CD14-positive monocyte (primary cell): Measurements from ENCODE around the gene SREK1IP1. TPM values are rescaled to one million over a fixed set of nuclear protein-coding genes. Genes with fewer than 3 reads are reported as not detected.

Experiments used
- DNase-seq, 3 donors: peaks; one replicate each; pipeline ENCODE4 v3.0.0-alpha.2; 2011 to 2022
- H2AFZ ChIP-seq: 2 replicates; pipeline ENCODE4 v1.6.0; 2012; ENCODE audit warnings: mild to moderate bottlenecking, low read depth, low read length, inconsistent platforms; ENCODE audit not compliant: insufficient read depth, poor library complexity, severe bottlenecking
- H3K27ac ChIP-seq, 2 donors: 1 replicate in 1 of 2; 2 replicates in 1 of 2; pipeline ENCODE4 v1.5.1; 2012 to 2013; ENCODE audit warnings: low read length in 2 of 2, control low read depth in 1 of 2, inconsistent platforms in 1 of 2, low read depth in 1 of 2, mild to moderate bottlenecking in 1 of 2
- H3K27me3 ChIP-seq, 2 donors: one replicate each; pipeline versions ENCODE4 v1.6.0 to v1.6.1; 2011 to 2013; ENCODE audit warnings: low read length in 2 of 2; ENCODE audit not compliant: control insufficient read depth in 2 of 2, insufficient read depth in 2 of 2
- H3K36me3 ChIP-seq, 2 donors: replicated peaks in 1 of 2; 1 replicate in 1 of 2; 2 replicates in 1 of 2; pipeline versions ENCODE4 v1.5.1 to v1.6.1; 2012 to 2013; ENCODE audit warnings: low read length in 2 of 2, control low read depth in 1 of 2, inconsistent platforms in 1 of 2, mild to moderate bottlenecking in 1 of 2; ENCODE audit not compliant: insufficient read depth in 2 of 2, control insufficient read depth in 1 of 2
- H3K4me1 ChIP-seq, 2 donors: 1 replicate in 1 of 2; 2 replicates in 1 of 2; pipeline versions ENCODE4 v1.5.1 to v1.6.1; 2012 to 2013; ENCODE audit warnings: low read length in 2 of 2, control low read depth in 1 of 2, inconsistent platforms in 1 of 2, mild to moderate bottlenecking in 1 of 2, moderate library complexity in 1 of 2; ENCODE audit not compliant: insufficient read depth in 2 of 2, control insufficient read depth in 1 of 2
- H3K4me2 ChIP-seq: replicated peaks from 2 replicates; pipeline ENCODE3; 2012; ENCODE audit warnings: low read length, moderate library complexity, mild to moderate bottlenecking; ENCODE audit not compliant: poor library complexity, severe bottlenecking; ENCODE audit errors: extremely low read depth
- H3K4me3 ChIP-seq, 3 experiments: fragments of 200-600 bp in 1 of 3; sonication (generic) in 1 of 3; replicated peaks in 1 of 3; 1 replicate in 2 of 3; 2 replicates in 1 of 3; pipeline ENCODE4 v1.5.1; 2011 to 2013; ENCODE audit warnings: low read length in 3 of 3, mild to moderate bottlenecking in 3 of 3, control low read depth in 2 of 3, low read depth in 2 of 3, inconsistent platforms in 1 of 3, moderate library complexity in 1 of 3
- H3K79me2 ChIP-seq: 2 replicates; pipeline ENCODE4 v1.6.0; 2012; ENCODE audit warnings: mild to moderate bottlenecking, control low read depth, inconsistent platforms, low read length, moderate library complexity; ENCODE audit not compliant: insufficient read depth
- H3K9ac ChIP-seq: 2 replicates; pipeline ENCODE4 v1.6.0; 2017; ENCODE audit warnings: low read length, mild to moderate bottlenecking; ENCODE audit not compliant: insufficient read depth, poor library complexity, severe bottlenecking
- H3K9me3 ChIP-seq, 2 donors: replicated peaks in 1 of 2; 1 replicate in 1 of 2; 2 replicates in 1 of 2; pipeline versions ENCODE4 v1.5.1 to v1.6.1; 2012 to 2013; ENCODE audit warnings: low read length in 2 of 2, control low read depth in 1 of 2; ENCODE audit not compliant: control insufficient read depth in 1 of 2, insufficient read depth in 1 of 2
- H4K20me1 ChIP-seq: 2 replicates; pipeline ENCODE4 v1.6.0; 2012; ENCODE audit warnings: mild to moderate bottlenecking, low read length, control low read depth, moderate library complexity; ENCODE audit not compliant: insufficient read depth
- H3K27ac Mint-ChIP-seq, 7 donors: one replicate each; pipeline ENCODE4 v1.8.0; 2020; ENCODE audit warnings: mild to moderate bottlenecking in 7 of 7, mixed read lengths in 7 of 7, moderate library complexity in 6 of 7, inconsistent platforms in 2 of 7
- H3K27me3 Mint-ChIP-seq, 3 donors: one replicate each; pipeline ENCODE4 v1.8.0; 2021 to 2022; ENCODE audit warnings: low read depth in 3 of 3, mild to moderate bottlenecking in 3 of 3, mixed read lengths in 3 of 3, moderate library complexity in 3 of 3, inconsistent platforms in 1 of 3
- H3K36me3 Mint-ChIP-seq, 2 donors: one replicate each; pipeline ENCODE4 v1.8.0; 2020; ENCODE audit warnings: mixed read lengths in 2 of 2, inconsistent platforms in 1 of 2, mild to moderate bottlenecking in 1 of 2
- H3K4me1 Mint-ChIP-seq: one replicate; pipeline ENCODE4 v1.8.0; 2020; ENCODE audit warnings: mild to moderate bottlenecking, mixed read lengths
- H3K4me3 Mint-ChIP-seq, 2 donors: one replicate each; pipeline ENCODE4 v1.8.0; 2020; ENCODE audit warnings: mild to moderate bottlenecking in 2 of 2, mixed read lengths in 2 of 2, moderate library complexity in 1 of 2
- H3K9me3 Mint-ChIP-seq, 7 donors: one replicate each; pipeline ENCODE4 v1.8.0; 2020 to 2022; ENCODE audit warnings: mixed read lengths in 7 of 7, mild to moderate bottlenecking in 6 of 7, moderate library complexity in 6 of 7, inconsistent platforms in 2 of 7
- CTCF ChIP-seq: fragments of 200-600 bp; IDR thresholded peaks from one replicate; pipeline ENCODE4 v1.8.0; 2022; ENCODE audit warnings: antibody characterized with exemption, mild to moderate bottlenecking
- WGBS: methylation state at CpG from one replicate; pipeline ENCODE4 v1.1.5; 2013; ENCODE audit warnings: missing lambda C conversion rate; ENCODE audit not compliant: insufficient coverage; 5-methylcytosine and 5-hydroxymethylcytosine counted together
- intact Hi-C, 2 donors: fragments of 100-400 bp; cut with micrococcal nuclease; formaldehyde crosslinking; loops; one replicate each; pipeline versions ENCODE4 v1.15.0 to v1.15.1; 2023
- polyA plus RNA-seq, 3 donors: library from polyadenylated mRNA; depleted of rRNA in 1 of 3; unstranded in 2 of 3; stranded (reverse) in 1 of 3; fragments of 300-500 nt in 2 of 3; fragments of >200 nt in 1 of 3; fragmentation: Illumina TruSeq in 2 of 3; gene quantifications; 1 replicate in 2 of 3; 2 replicates in 1 of 3; pipeline ENCODE4 v1.2.3, GENCODE V29; 2012 to 2021

SREK1IP1 gene
- polyA plus RNA-seq, 3 donors, result 6.9 to 18.3 (median 16.9) TPM

- peaks cover 0 to 2% (median 0%) of the 10 kb centered on the region in 3 donors for H3K27me3 Mint-ChIP-seq
- no peaks in the 10 kb centered on the region for H4K20me1 ChIP-seq
- H3K4me2 ChIP-seq, result no peak overlapping the region
- no peak overlapping the region for H3K4me3 ChIP-seq
- H3K36me3 Mint-ChIP-seq, result peaks cover 20 to 26% of the 10 kb centered on the region in 2 donors
- H3K79me2 ChIP-seq, result no peaks in the 10 kb centered on the region
- H3K4me1 ChIP-seq, result no peaks in the 10 kb centered on the region
- H3K9me3 ChIP-seq, result no peaks in the 10 kb centered on the region
- H3K4me3 Mint-ChIP-seq, result no peak overlapping the region
- TF ChIP-seq CTCF, result peak; percentile 91
- no peak overlapping the region for H3K27ac ChIP-seq
- no peak overlapping the region for H2AFZ ChIP-seq
- H3K9ac ChIP-seq, result no peak overlapping the region
- DNase-seq, result peak; percentile 61 to 80 (median 74)
- WGBS, result no CpG with 5 or more reads among the region's 3 CpGs
- peaks cover 13 to 39% of the 10 kb centered on the region in 2 donors for H3K36me3 ChIP-seq
- H3K4me1 Mint-ChIP-seq, result peaks cover 7% of the 10 kb centered on the region
- intact Hi-C loops, result loop anchor here (5.0 kb wide), 1 partner anchor 147 kb away; no protein-coding TSS in a partner anchor
- H3K27ac Mint-ChIP-seq, result no peak overlapping the region
- no peaks in the 10 kb centered on the region for H3K27me3 ChIP-seq
- peaks cover 0 to 7% (median 2%) of the 10 kb centered on the region in 7 donors for H3K9me3 Mint-ChIP-seq
These were observed 16.0 kb upstream of the SREK1IP1 start for GRCh38 chr5:64784451-64785025.

GRCh38 chr5:64775291-64775690 is 6.8 kb upstream of the SREK1IP1 start:
- WGBS, result 11% methylated on average over 1 of the region's 1 CpG
- Histone ChIP-seq H2AFZ (no peak overlapping the region), H3K9me3 (no peaks in the 10 kb centered on the region), H3K27ac (peak overlapping the region in 1 of 2 donors; percentile 40), H3K79me2 (peaks cover 17% of the 10 kb centered on the region), H3K4me1 (peaks cover 17 to 32% of the 10 kb centered on the region in 2 donors), H4K20me1 (no peaks in the 10 kb centered on the region), H3K9ac (no peak overlapping the region), H3K4me2 (peak overlapping the region; percentile 32), H3K27me3 (no peaks in the 10 kb centered on the region), H3K36me3 (peaks cover 0 to 10% of the 10 kb centered on the region in 2 donors), H3K4me3 (peak overlapping the region in 1 of 3 experiments; percentile 6)
- H3K4me1 Mint-ChIP-seq, result peaks cover 29% of the 10 kb centered on the region
- intact Hi-C loops, result no loop called here
- H3K4me3 Mint-ChIP-seq, result peak overlapping the region in 1 of 2 donors; percentile 76
- H3K27me3 Mint-ChIP-seq, result peaks cover 0 to 2% (median 0%) of the 10 kb centered on the region in 3 donors
- H3K36me3 Mint-ChIP-seq, result peaks cover 15 to 17% of the 10 kb centered on the region in 2 donors
- H3K9me3 Mint-ChIP-seq, result peaks cover 0 to 7% (median 3%) of the 10 kb centered on the region in 7 donors
- no peak for TF ChIP-seq CTCF
- peak; percentile 23 to 68 (median 54) for DNase-seq
- H3K27ac Mint-ChIP-seq, result peak overlapping the region; percentile 63 to 87 (median 81)
